CD4-positive, alpha-beta T cell (primary cell): ENCODE results near the gene KANK4. TPM values are rescaled to one million over a fixed set of nuclear protein-coding genes. Genes with fewer than 3 reads are reported as not detected.

Source experiments
- ATAC-seq: fragments of 200-7000 bp; cut with Tn5 transposase; one replicate; pipeline ENCODE4 v1.10.0; 2022; ENCODE audit warnings: mild to moderate bottlenecking; ENCODE audit not compliant: poor library complexity
- CTCF ChIA-PET: fragments of 350-600 bp; sonication (Branson Sonifier 250); formaldehyde crosslinking; loops from one replicate; lab custom pipeline; 2021; ENCODE audit warnings: antibody characterized with exemption, inconsistent platforms; lab: Charles Lee
- POLR2A ChIA-PET: fragments of 350-600 bp; sonication (Branson Sonifier 250); formaldehyde crosslinking; loops from one replicate; lab custom pipeline; 2021; ENCODE audit warnings: antibody characterized with exemption, inconsistent platforms; lab: Charles Lee
- DNase-seq, 14 experiments: peaks; one replicate each; pipeline ENCODE4 v3.0.0-alpha.2; 2013 to 2020; ENCODE audit warnings: mixed read lengths in 2 of 14
- H3K27ac ChIP-seq, 2 donors: one replicate each; pipeline versions ENCODE4 v1.5.1 to v1.7.0; 2013; ENCODE audit warnings: low read length in 2 of 2, low read depth in 1 of 2, mild to moderate bottlenecking in 1 of 2
- H3K27me3 ChIP-seq, 2 experiments: 1 replicate in 1 of 2; 2 replicates in 1 of 2; pipeline versions ENCODE4 v1.6.1 to v1.7.0; 2013; ENCODE audit warnings: low read length in 2 of 2, control low read depth in 1 of 2, mild to moderate bottlenecking in 1 of 2, moderate library complexity in 1 of 2; ENCODE audit not compliant: insufficient read depth in 2 of 2, control insufficient read depth in 1 of 2
- H3K36me3 ChIP-seq: one replicate; pipeline ENCODE4 v1.6.1; 2013; ENCODE audit warnings: low read length, control low read depth; ENCODE audit not compliant: insufficient read depth
- H3K4me1 ChIP-seq: one replicate; pipeline ENCODE4 v1.6.1; 2013; ENCODE audit warnings: low read length, control low read depth; ENCODE audit not compliant: insufficient read depth
- H3K4me3 ChIP-seq: one replicate; pipeline ENCODE4 v1.5.1; 2013; ENCODE audit warnings: mild to moderate bottlenecking, low read length, moderate library complexity
- H3K9me3 ChIP-seq, 2 experiments: 1 replicate in 1 of 2; 2 replicates in 1 of 2; pipeline versions ENCODE4 v1.6.1 to v1.7.0; 2013; ENCODE audit warnings: low read length in 2 of 2, mild to moderate bottlenecking in 2 of 2, control low read depth in 1 of 2, moderate library complexity in 1 of 2; ENCODE audit not compliant: control insufficient read depth in 1 of 2, insufficient read depth in 1 of 2
- H3K27ac Mint-ChIP-seq: one replicate; pipeline ENCODE4 v1.8.0; 2020; ENCODE audit warnings: mixed read lengths
- H3K27me3 Mint-ChIP-seq: one replicate; pipeline ENCODE4 v1.8.0; 2021; ENCODE audit warnings: mixed read lengths
- H3K36me3 Mint-ChIP-seq: one replicate; pipeline ENCODE4 v1.8.0; 2021; ENCODE audit warnings: low read depth, mixed read lengths
- H3K4me1 Mint-ChIP-seq: one replicate; pipeline ENCODE4 v1.8.0; 2021; ENCODE audit warnings: low read depth, mixed read lengths
- H3K4me3 Mint-ChIP-seq: one replicate; pipeline ENCODE4 v1.8.0; 2020; ENCODE audit warnings: mild to moderate bottlenecking, mixed read lengths
- H3K9me3 Mint-ChIP-seq: one replicate; pipeline ENCODE4 v1.8.0; 2020; ENCODE audit warnings: mixed read lengths
- intact Hi-C, 2 experiments: fragments of 100-400 bp; cut with DNase I in 1 of 2; cut with micrococcal nuclease in 1 of 2; formaldehyde crosslinking; loops; one replicate each; pipeline versions ENCODE4 v1.15.1 to v1.9.0; 2023 to 2025; cut with DNase I, micrococcal nuclease
- total RNA-seq, 174 experiments: library from RNA in 2 of 174; stranded (reverse) in 2 of 174; gene quantifications; one replicate each; pipeline ENCODE4 v1.2.3 and lab custom pipeline; 2021 to 2026
- TF ChIP-seq, protein P1 (sequence below): fragments of 200-600 bp; IDR thresholded peaks from one replicate; pipeline ENCODE4 v1.8.0; 2022; ENCODE audit warnings: antibody characterized with exemption, mild to moderate bottlenecking

KANK4 gene
- total RNA-seq, 2 experiments from 2014 or later, result not detected

DNA sequence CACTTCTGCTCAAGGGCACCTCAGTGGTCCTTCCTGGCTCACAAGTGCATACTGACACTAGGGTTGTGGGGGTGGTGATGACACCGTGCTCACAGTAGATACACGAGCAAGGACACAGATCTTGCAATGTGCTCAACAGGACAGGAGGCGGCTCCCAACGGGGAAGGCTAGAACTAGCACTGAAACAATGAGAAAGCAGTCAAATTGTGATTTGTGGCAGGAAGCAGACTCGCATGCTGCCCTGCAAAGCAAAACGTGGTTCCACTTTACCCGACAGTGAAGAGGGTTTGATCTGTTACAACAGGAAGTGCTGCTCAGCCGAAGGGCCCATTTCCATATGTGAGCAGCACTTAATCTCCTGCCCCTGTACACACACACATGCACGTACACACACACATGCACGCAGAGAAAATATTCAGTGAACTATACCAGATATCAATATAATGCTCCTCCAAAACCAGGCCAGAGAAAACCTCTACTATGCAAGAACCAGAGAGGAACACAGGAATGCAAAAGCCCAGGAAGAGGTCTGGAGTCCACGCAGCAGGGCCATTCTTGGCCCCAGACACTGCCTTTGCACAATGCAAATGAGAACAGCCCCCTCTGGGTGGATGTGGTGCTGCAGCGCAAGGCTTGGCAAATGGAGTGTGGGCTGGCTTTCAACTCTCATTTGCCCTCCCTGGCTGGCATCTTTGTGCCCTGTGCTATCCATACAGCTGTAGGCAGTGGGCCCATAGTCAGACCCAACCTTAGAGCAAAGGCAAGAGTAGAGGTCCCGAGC, 47.1 kb downstream of the KANK4 start:
- ChIA-PET CTCF (no interaction called here), POLR2A (interaction anchor here (0.9 to 2.7 kb wide), 2 partner anchors 164 kb away, joined by 4 to 12 read pairs; no protein-coding TSS in a partner anchor)
- ATAC-seq, result peak; percentile 90
- Mint-ChIP-seq H3K4me1 (peaks cover 37% of the 10 kb centered on the region), H3K27ac (peak overlapping the region; percentile 87), H3K27me3 (no peaks in the 10 kb centered on the region), H3K4me3 (peak overlapping the region; percentile 47), H3K9me3 (no peaks in the 10 kb centered on the region), H3K36me3 (no peaks in the 10 kb centered on the region)
- TF ChIP-seq, protein P1, sequence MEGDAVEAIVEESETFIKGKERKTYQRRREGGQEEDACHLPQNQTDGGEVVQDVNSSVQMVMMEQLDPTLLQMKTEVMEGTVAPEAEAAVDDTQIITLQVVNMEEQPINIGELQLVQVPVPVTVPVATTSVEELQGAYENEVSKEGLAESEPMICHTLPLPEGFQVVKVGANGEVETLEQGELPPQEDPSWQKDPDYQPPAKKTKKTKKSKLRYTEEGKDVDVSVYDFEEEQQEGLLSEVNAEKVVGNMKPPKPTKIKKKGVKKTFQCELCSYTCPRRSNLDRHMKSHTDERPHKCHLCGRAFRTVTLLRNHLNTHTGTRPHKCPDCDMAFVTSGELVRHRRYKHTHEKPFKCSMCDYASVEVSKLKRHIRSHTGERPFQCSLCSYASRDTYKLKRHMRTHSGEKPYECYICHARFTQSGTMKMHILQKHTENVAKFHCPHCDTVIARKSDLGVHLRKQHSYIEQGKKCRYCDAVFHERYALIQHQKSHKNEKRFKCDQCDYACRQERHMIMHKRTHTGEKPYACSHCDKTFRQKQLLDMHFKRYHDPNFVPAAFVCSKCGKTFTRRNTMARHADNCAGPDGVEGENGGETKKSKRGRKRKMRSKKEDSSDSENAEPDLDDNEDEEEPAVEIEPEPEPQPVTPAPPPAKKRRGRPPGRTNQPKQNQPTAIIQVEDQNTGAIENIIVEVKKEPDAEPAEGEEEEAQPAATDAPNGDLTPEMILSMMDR, result no peak
- DNase-seq, result peak; percentile 11 to 71 (median 48)
- Histone ChIP-seq H3K27me3 (no peaks in the 10 kb centered on the region), H3K9me3 (peaks cover 0 to 5% of the 10 kb centered on the region in 2 experiments), H3K27ac (peak overlapping the region; percentile 31 to 69), H3K36me3 (no peaks in the 10 kb centered on the region), H3K4me3 (no peak overlapping the region), H3K4me1 (peaks cover 27% of the 10 kb centered on the region)
- intact Hi-C loops, result loop anchor here (1.0 to 5.0 kb wide), 3 partner anchors 135 to 515 kb away; partner anchors contain the start of gene USP1 (in 1 of the 2)

GRCh38 chr1:62271134-62271533, 48.1 kb downstream of the KANK4 start:
- ATAC-seq (no peak), DNase-seq (no peak)
- Histone ChIP-seq H3K9me3 (peaks cover 0 to 5% of the 10 kb centered on the region in 2 experiments), H3K27ac (no peak overlapping the region), H3K4me3 (no peak overlapping the region), H3K36me3 (no peaks in the 10 kb centered on the region), H3K4me1 (peaks cover 27% of the 10 kb centered on the region), H3K27me3 (no peaks in the 10 kb centered on the region)
- POLR2A ChIA-PET, result interaction anchor here (0.6 to 0.9 kb wide), 2 partner anchors 87 to 165 kb away, joined by 3 to 4 read pairs; no protein-coding TSS in a partner anchor
- no peaks in the 10 kb centered on the region for H3K27me3 Mint-ChIP-seq
- no peak overlapping the region for H3K4me3 Mint-ChIP-seq
- TF ChIP-seq, protein P1, result no peak
- H3K9me3 Mint-ChIP-seq, result no peaks in the 10 kb centered on the region
- H3K27ac Mint-ChIP-seq, result peak overlapping the region; percentile 87
- no peaks in the 10 kb centered on the region for H3K36me3 Mint-ChIP-seq
- peaks cover 37% of the 10 kb centered on the region for H3K4me1 Mint-ChIP-seq
- intact Hi-C loops, result loop anchor here in 1 of 2 experiments (5.0 kb wide), 2 partner anchors 166 to 516 kb away; partner anchors contain the start of gene USP1
- CTCF ChIA-PET, result no interaction called here

DNA sequence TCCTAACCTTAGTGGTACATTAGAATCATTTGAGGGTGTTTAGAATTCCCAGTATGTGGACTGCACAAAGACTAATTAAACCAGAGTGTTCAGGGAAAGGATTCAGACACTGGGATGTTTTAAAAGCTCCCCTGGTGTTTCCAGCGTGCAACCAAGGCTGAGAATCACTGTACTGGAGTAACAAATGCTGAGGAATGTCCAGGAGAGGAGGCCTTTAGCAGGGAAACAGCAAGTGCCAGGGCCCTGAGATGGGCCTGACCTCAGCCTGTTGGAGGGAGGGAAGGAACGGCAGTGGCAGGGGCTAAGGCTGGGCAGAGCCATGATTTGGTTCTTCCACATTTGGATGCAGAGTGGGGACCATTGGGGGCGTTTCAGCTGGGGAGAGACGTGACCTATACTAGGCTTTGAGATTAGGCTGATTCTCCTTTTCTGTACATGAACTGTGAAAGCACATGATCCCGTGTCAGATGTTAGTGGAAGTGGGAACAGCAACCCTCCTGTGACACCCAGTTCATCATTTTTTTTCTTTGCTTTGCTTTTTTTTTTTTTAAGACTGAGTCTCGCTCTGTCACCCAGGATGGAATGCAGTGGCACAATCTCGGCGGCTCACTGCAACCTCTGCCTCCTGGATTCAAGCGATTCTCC, 49.3 kb downstream of the KANK4 start:
- no peak overlapping the region for H3K4me3 Mint-ChIP-seq
- H3K36me3 Mint-ChIP-seq, result no peaks in the 10 kb centered on the region
- no peak overlapping the region for H3K27ac Mint-ChIP-seq
- intact Hi-C loops, result loop anchor here in 1 of 2 experiments (5.0 kb wide), 3 partner anchors 32 to 517 kb away; partner anchors contain the start of gene USP1
- ChIA-PET POLR2A (no interaction called here), CTCF (no interaction called here)
- no peaks in the 10 kb centered on the region for H3K9me3 Mint-ChIP-seq
- H3K4me1 Mint-ChIP-seq, result peaks cover 37% of the 10 kb centered on the region
- no peak for ATAC-seq
- Histone ChIP-seq H3K9me3 (peaks cover 0 to 5% of the 10 kb centered on the region in 2 experiments), H3K4me3 (no peak overlapping the region), H3K27me3 (no peaks in the 10 kb centered on the region), H3K36me3 (no peaks in the 10 kb centered on the region), H3K4me1 (peaks cover 27% of the 10 kb centered on the region), H3K27ac (no peak overlapping the region)
- TF ChIP-seq, protein P1, result no peak
- no peaks in the 10 kb centered on the region for H3K27me3 Mint-ChIP-seq
- no peak for DNase-seq
